ENCODE data around the gene ZNF628.

Gene ZNF628

DNA sequence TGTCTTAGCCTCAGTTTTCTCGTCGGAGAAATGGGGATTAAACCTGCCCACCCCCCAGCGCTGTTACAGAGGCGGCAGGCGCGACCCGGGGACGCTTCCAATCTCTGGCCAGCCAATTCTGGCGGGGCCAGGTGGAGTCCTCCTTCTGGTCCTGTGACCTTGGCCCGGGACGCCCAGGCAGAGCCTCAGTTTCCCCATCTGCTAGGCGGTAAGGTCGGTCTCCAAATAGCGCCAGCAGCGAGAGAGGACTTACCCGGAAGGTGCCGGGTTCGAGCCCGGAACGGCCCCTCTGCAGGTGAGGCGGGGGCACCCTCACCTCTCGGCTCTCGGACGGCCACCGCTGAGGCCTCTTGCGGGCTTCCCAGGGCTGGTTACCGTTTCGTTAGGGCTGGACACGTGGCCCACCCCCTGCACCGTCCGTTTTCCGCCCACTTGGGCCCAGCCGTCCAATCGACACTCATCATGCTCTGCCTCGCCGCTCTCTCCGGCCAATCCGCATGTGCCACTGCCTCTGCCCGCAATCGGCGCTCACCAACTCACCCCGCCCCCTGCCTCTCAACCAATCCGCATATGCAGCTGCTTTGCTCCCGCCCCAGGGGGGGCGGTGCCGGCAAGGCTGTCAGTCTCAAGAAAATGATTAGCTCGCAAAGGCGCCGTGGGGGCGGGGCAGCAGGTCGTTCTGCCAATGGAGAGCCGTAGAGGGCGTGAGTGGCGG lies 15.0 kb upstream of the ZNF628 start, which contains the start of gene ISOC2:
TSS of gene ISOC2 (minus strand) at position 384 of the 715 bp plus-strand sequence. CDS start 5,156 bp downstream, outside the sequence.
- peak; percentile 100 for DNase-seq (ENCODE audit: low spot score)
- TF ChIP-seq, protein P1, sequence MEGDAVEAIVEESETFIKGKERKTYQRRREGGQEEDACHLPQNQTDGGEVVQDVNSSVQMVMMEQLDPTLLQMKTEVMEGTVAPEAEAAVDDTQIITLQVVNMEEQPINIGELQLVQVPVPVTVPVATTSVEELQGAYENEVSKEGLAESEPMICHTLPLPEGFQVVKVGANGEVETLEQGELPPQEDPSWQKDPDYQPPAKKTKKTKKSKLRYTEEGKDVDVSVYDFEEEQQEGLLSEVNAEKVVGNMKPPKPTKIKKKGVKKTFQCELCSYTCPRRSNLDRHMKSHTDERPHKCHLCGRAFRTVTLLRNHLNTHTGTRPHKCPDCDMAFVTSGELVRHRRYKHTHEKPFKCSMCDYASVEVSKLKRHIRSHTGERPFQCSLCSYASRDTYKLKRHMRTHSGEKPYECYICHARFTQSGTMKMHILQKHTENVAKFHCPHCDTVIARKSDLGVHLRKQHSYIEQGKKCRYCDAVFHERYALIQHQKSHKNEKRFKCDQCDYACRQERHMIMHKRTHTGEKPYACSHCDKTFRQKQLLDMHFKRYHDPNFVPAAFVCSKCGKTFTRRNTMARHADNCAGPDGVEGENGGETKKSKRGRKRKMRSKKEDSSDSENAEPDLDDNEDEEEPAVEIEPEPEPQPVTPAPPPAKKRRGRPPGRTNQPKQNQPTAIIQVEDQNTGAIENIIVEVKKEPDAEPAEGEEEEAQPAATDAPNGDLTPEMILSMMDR (IDR thresholded peaks at IDR 0.05; ENCODE audit: extremely low read depth, insufficient read depth, missing control alignments), result no peak
- in situ Hi-C loops (cut with MboI; ENCODE audit: low pct_unique_long_range_greater_than_20kb, low sequenced_read_pairs, unreplicated experiment), result no loop called here

DNA sequence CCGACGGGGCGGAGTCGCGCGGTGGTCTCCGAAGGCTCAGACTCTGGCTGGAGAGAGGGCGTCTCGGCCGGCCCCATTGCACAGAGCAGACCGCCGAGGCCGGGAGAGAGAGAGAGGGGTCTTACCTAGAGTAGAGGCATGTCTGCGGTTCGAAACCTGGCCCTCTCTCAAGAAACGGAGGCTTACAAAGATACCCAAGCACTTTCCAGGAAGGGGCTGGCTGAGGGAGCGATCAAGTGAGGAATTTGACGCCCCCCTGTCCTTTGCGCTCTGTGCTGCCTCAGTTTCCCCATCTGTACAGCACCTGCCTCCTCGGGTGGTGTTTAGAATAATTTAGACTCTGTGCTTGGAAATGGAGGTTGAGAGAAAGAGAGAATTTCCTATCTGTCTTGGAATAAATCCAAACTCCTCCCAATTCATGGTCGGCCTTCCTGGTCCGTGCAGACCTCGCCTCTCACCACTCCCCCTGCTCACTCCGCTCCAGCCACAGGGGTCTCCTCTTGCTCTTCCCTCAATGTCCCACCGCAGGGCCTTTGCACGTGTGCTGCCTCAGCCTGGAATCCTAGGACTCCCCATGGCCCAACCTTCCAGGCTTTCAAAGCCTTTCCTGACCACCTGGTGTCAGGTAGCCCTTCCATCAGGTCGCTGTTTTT lies 14.3 kb upstream of the ZNF628 start:
- in situ Hi-C loops (cut with MboI; ENCODE audit: low pct_unique_long_range_greater_than_20kb, low sequenced_read_pairs, unreplicated experiment), result no loop called here
- TF ChIP-seq, protein P1 (IDR thresholded peaks at IDR 0.05; ENCODE audit: extremely low read depth, insufficient read depth, missing control alignments), result no peak
- DNase-seq (ENCODE audit: low spot score), result no peak

DNA sequence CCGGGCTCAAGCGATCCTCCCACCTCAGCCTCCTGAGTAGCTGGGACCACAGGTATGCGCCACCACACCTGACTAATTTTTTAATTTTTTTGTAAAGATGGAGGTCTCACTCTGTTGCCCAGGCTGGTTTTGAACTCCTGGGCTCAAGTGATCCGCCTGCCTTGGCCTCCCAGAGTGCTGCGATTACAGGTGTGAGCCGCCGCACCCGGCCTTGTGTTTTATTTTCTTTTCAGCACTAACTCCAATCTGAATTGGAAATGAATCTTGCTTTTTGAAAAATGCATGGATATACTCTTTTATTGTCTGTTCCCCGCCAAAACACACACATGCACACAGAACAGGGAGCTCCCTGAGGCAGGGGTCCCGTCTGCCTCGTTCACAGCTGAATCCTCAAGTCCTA lies 13.7 kb upstream of the ZNF628 start:
- in situ Hi-C loops (cut with MboI; ENCODE audit: low pct_unique_long_range_greater_than_20kb, low sequenced_read_pairs, unreplicated experiment), result no loop called here
- DNase-seq (ENCODE audit: low spot score), result no peak
- TF ChIP-seq, protein P1 (IDR thresholded peaks at IDR 0.05; ENCODE audit: extremely low read depth, insufficient read depth, missing control alignments), result no peak

DNA sequence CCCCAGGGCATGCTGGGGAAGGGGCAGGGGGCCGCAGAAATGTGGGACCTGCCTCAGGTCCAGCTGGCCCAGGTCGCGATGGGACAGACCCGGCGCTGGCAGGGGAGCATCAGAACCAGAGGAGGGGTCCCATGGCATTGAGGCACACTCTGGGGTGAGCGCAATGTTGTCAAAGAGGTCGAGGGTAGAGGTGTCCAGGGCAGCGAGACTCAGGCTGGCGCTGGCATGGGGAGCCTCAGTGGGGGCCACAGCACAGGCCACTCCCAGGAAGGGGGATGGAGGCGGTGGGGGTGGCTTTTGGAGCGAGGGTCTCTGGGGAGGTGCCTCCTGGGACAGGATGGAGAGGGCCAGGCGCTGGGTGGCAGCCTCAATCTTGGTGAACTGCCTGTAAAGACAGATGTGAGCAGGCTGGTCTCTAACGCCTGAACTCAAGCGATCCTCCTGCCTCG lies 12.8 kb upstream of the ZNF628 start:
- TF ChIP-seq, protein P1 (IDR thresholded peaks at IDR 0.05; ENCODE audit: extremely low read depth, insufficient read depth, missing control alignments), result no peak
- in situ Hi-C loops (cut with MboI; ENCODE audit: low pct_unique_long_range_greater_than_20kb, low sequenced_read_pairs, unreplicated experiment), result no loop called here
- no peak for DNase-seq (ENCODE audit: low spot score)

DNA sequence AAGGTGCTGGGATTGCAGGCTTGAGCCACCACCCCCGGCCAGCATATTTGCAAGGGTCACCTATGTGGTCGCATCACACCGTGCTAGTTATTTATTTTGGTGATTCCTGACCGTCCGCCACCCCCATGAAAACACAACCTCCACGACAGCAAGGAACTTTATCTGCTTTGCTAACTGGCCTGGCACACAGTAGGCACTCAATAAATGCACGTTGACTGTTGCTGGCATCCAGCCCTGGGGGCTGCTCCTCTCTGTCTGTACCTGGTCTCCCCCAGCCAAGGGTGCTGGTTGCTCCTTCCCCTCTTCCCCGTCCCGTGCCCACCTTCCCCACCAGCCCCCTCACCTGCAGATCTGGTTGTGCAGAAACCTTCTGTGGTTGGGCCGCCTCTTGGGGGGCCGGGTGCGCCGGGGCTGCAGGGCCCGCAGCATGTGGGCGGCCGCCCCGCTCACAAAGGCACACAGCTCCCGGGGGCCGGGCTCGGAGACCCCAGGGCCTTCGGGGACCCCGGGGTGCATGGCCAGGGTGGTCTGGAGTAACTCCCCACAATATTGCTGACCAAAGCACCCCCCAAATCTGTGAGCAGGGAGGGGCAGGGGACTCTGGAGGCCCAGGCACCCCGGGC lies 12.3 kb upstream of the ZNF628 start:
- TF ChIP-seq, protein P1 (IDR thresholded peaks at IDR 0.05; ENCODE audit: extremely low read depth, insufficient read depth, missing control alignments), result no peak
- DNase-seq (ENCODE audit: low spot score), result no peak
- in situ Hi-C loops (cut with MboI; ENCODE audit: low pct_unique_long_range_greater_than_20kb, low sequenced_read_pairs, unreplicated experiment), result no loop called here

DNA sequence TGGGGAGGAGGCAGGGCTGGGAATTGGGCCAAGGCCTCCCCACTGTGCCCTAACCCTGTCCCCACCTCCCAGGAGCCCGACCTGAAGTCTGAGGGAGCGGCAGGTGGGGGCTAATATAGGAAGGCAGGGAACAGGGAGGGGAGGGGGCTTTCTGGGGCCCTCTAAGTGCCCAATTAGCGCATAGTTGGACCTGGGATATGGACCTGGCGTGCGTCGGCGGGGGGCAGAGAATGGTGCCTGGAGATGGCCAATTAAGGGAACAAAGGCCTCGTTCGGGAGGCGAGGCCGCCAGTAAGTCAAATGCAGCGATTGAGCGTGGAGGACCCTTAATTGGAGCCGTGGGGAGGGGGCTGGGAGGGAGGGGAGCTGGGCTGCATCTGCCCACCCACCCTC lies 11.8 kb upstream of the ZNF628 start, which contains the start of gene C19orf85:
TSS of gene C19orf85 (minus strand) at position 90 of the 393 bp plus-strand sequence. CDS start 197 bp downstream, outside the sequence.
- no peak for DNase-seq (ENCODE audit: low spot score)
- TF ChIP-seq, protein P1 (IDR thresholded peaks at IDR 0.05; ENCODE audit: extremely low read depth, insufficient read depth, missing control alignments), result no peak
- in situ Hi-C loops (cut with MboI; ENCODE audit: low pct_unique_long_range_greater_than_20kb, low sequenced_read_pairs, unreplicated experiment), result no loop called here
